DLD1 (cell line): ENCODE results near the gene PDGFB.

ENCODE experiments used
- in situ Hi-C: cut with HindIII; loops from 2 replicates; pipeline ENCODE4 v1.10.0; 2017; ENCODE audit warnings: low sequenced_read_pairs

PDGFB gene

GRCh38 chr22:39208013-39208680 is 36.6 kb downstream of the PDGFB start:
- in situ Hi-C loops: no loop called here

GRCh38 chr22:39207141-39208012 is 37.4 kb downstream of the PDGFB start:
- in situ Hi-C loops: no loop called here

GRCh38 chr22:39206491-39206890 is 38.3 kb downstream of the PDGFB start:
- in situ Hi-C loops: no loop called here

- in situ Hi-C loops: no loop called here
Measured at GRCh38 chr22:39205344-39206021, 39.3 kb downstream of the PDGFB start.

- in situ Hi-C loops: no loop called here
Measured at GRCh38 chr22:39204216-39204615, 40.6 kb downstream of the PDGFB start.

- in situ Hi-C loops: no loop called here
Measured at GRCh38 chr22:39197578-39197977, 47.2 kb downstream of the PDGFB start.

- in situ Hi-C loops: no loop called here
Measured at GRCh38 chr22:39194098-39194497, 50.7 kb downstream of the PDGFB start.

GRCh38 chr22:39188809-39189208 is 56.0 kb downstream of the PDGFB start:
- in situ Hi-C loops: no loop called here

- in situ Hi-C loops: no loop called here
Measured at GRCh38 chr22:39185601-39186012, 59.2 kb downstream of the PDGFB start.

- in situ Hi-C loops: no loop called here
Measured at GRCh38 chr22:39184586-39185577, 59.9 kb downstream of the PDGFB start.

GRCh38 chr22:39183991-39184585 is 60.7 kb downstream of the PDGFB start:
- in situ Hi-C loops: no loop called here

GRCh38 chr22:39182478-39183030 is 62.2 kb downstream of the PDGFB start:
- in situ Hi-C loops: no loop called here

- in situ Hi-C loops: no loop called here
Measured at GRCh38 chr22:39181778-39182177, 63.0 kb downstream of the PDGFB start.

GRCh38 chr22:39181356-39181755 is 63.4 kb downstream of the PDGFB start:
- in situ Hi-C loops: no loop called here

GRCh38 chr22:39179841-39180335 is 64.9 kb downstream of the PDGFB start:
- in situ Hi-C loops: no loop called here

- in situ Hi-C loops: no loop called here
Measured at GRCh38 chr22:39179401-39179827, 65.4 kb downstream of the PDGFB start.

GRCh38 chr22:39178206-39179111 is 66.3 kb downstream of the PDGFB start:
- in situ Hi-C loops: no loop called here

GRCh38 chr22:39177791-39178190 is 67.0 kb downstream of the PDGFB start:
- in situ Hi-C loops: no loop called here

GRCh38 chr22:39177456-39177775 is 67.4 kb downstream of the PDGFB start:
- in situ Hi-C loops: no loop called here
